GM18517 (cell line): ENCODE data around the gene IGBP1.
"Not testable (repeated sequence)": the region's sequence is repeated elsewhere in the genome, so short reads cannot be mapped to it uniquely, and the experiment has no call there.

ENCODE experiments used
- ATAC-seq: cut with Tn5 transposase; IDR thresholded peaks from one replicate; pipeline ENCODE4 v1.9.1; 2021; ENCODE audit warnings: mild to moderate bottlenecking, moderate library complexity; ENCODE audit not compliant: unreplicated experiment

IGBP1 gene

GRCh38 chrX:70166601-70167590 is 33.6 kb downstream of the IGBP1 start:
- ATAC-seq: no peak

GRCh38 chrX:70168238-70169188 is 35.3 kb downstream of the IGBP1 start:
- ATAC-seq: no peak

- ATAC-seq: no peak
Observed at GRCh38 chrX:70169281-70169680, 36.0 kb downstream of the IGBP1 start.

- no peak for ATAC-seq
Observed at GRCh38 chrX:70171624-70172023, 38.4 kb downstream of the IGBP1 start.

GRCh38 chrX:70172221-70172620 is 39.0 kb downstream of the IGBP1 start:
- no peak for ATAC-seq

GRCh38 chrX:70172964-70173363 is 39.7 kb downstream of the IGBP1 start:
- ATAC-seq: no peak

GRCh38 chrX:70174754-70175153 is 41.5 kb downstream of the IGBP1 start:
- ATAC-seq: no peak

GRCh38 chrX:70175338-70175737 is 42.1 kb downstream of the IGBP1 start:
- ATAC-seq: no peak

GRCh38 chrX:70176938-70177533 is 43.8 kb downstream of the IGBP1 start, which contains the start of gene DGAT2L6:
Gene DGAT2L6 (plus strand): TSS chrX:70177483. CDS start chrX:70177583, 100 bp downstream.
- ATAC-seq: peak; percentile 85

- no peak for ATAC-seq
Observed at GRCh38 chrX:70183091-70183490, 49.8 kb downstream of the IGBP1 start.

GRCh38 chrX:70190225-70190624 is 57.0 kb downstream of the IGBP1 start:
- ATAC-seq: no peak

- ATAC-seq: peak; percentile 87
Observed at GRCh38 chrX:70196961-70197720, 63.9 kb downstream of the IGBP1 start.

GRCh38 chrX:70201732-70202131 is 68.5 kb downstream of the IGBP1 start:
- ATAC-seq: no peak

- no peak for ATAC-seq
Observed at GRCh38 chrX:70208479-70208878, 75.2 kb downstream of the IGBP1 start.

GRCh38 chrX:70209570-70209969 is 76.3 kb downstream of the IGBP1 start:
- ATAC-seq: not testable (repeated sequence)
